HFF-Myc (cell line): Measurements from ENCODE around the gene IL17RB.

ENCODE experiments used
- DNase-seq: peaks from one replicate; pipeline ENCODE4 v3.0.0-alpha.2; 2011; ENCODE audit warnings: low read depth; ENCODE audit errors: extremely low read depth
- H3K4me3 ChIP-seq: replicated peaks from 2 replicates; pipeline ENCODE4 v1.5.1; 2011; ENCODE audit warnings: low read depth, mild to moderate bottlenecking, control low read depth, low read length
- TF ChIP-seq, protein P1 (sequence below): IDR thresholded peaks from 2 replicates; pipeline ENCODE4 v1.5.1; 2012; ENCODE audit warnings: mild to moderate bottlenecking, low read depth, low read length, control low read depth; ENCODE audit errors: missing control alignments

The IL17RB gene

DNA sequence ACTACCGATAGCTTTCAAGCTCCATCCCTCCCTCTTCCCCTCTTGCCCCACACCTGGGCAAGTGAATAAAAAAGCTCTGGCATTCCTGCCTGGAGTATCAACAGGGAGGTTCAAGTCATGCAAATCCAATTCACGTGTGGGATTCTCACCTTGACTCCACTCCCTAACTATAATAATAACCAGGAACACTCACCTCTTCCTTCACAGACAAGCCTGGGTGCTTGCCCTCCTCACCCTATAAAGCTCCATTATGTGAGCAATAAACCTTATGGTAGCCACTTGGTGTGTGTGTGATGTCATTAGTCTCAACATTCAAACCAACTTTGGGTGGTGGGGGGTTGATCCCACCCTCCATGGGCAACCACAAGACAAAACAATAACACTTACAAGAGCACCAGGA lies 16.8 kb upstream of the IL17RB start:
- DNase-seq = no peak
- TF ChIP-seq, protein P1, sequence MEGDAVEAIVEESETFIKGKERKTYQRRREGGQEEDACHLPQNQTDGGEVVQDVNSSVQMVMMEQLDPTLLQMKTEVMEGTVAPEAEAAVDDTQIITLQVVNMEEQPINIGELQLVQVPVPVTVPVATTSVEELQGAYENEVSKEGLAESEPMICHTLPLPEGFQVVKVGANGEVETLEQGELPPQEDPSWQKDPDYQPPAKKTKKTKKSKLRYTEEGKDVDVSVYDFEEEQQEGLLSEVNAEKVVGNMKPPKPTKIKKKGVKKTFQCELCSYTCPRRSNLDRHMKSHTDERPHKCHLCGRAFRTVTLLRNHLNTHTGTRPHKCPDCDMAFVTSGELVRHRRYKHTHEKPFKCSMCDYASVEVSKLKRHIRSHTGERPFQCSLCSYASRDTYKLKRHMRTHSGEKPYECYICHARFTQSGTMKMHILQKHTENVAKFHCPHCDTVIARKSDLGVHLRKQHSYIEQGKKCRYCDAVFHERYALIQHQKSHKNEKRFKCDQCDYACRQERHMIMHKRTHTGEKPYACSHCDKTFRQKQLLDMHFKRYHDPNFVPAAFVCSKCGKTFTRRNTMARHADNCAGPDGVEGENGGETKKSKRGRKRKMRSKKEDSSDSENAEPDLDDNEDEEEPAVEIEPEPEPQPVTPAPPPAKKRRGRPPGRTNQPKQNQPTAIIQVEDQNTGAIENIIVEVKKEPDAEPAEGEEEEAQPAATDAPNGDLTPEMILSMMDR = no peak
- no peak overlapping the region for H3K4me3 ChIP-seq

DNA sequence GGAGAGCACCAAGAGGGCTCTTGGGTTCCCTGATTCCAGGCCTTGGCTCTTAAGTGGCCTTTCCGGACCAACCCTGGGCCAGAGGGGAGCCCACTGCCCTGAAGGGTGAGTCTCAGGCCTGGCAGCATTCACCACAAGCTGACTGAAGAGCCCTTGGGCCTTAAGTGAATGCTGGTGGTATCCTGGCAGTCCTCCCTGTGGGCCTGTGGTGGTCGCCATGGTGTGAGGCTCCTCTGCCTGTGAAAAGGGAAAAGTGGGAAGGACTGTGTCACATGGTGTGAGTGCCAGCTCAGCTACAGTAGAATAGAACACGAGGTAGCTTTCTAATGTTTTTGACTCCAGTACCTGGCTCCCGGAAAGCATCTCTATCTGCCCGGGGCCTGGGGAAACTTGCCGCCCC lies 15.4 kb upstream of the IL17RB start:
- no peak overlapping the region for H3K4me3 ChIP-seq
- no peak for DNase-seq
- TF ChIP-seq, protein P1 = no peak

DNA sequence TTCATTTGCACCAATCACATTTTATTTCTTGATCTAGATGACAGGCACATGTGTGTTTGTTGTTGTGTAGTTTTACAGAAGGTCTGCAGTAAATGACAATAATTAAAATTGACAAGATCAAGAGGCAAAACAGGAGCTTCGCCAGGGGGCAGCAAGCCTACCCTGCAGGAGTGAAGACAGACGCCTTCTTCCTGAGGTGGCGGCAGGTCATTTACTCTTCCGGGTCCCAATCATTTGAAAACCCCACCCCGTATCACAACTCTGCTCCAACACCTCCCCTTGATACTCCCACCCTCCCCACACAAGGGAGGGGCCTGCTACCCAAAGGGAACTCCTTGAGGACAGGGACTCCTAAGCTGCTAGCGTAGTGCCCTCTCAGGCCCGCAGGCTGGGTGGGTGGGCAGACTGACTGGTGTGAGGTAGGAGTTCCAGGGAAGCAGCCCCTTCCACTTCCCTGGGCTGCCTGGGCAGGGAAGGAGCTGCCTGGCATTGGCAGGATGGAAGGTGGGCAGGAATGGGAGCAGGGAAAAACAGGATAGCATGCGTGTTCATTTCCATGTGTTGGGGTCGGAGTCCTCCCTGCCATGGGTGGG lies 13.2 kb upstream of the IL17RB start:
- TF ChIP-seq, protein P1 = no peak
- DNase-seq = no peak
- no peak overlapping the region for H3K4me3 ChIP-seq

DNA sequence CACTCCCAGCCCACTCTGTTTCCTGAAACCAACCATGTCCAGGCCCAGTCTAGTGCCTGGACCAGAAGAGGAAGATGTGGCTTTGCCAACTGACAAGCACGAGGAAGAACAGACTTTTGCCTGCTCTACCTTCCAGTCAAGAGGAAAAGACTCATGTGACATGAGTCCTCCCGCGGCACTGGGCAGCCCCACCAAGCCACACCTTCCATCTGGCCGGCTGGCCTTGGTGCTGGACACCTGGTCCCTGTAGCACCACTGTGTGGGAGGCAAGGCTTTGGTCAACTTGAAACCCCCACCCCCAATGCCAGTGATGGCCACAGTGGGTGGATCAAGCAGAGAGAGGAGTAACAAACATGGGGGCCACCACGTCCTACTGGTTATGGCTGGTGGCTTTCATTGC lies 12.7 kb upstream of the IL17RB start:
- no peak overlapping the region for H3K4me3 ChIP-seq
- DNase-seq = no peak
- TF ChIP-seq, protein P1 = no peak

DNA sequence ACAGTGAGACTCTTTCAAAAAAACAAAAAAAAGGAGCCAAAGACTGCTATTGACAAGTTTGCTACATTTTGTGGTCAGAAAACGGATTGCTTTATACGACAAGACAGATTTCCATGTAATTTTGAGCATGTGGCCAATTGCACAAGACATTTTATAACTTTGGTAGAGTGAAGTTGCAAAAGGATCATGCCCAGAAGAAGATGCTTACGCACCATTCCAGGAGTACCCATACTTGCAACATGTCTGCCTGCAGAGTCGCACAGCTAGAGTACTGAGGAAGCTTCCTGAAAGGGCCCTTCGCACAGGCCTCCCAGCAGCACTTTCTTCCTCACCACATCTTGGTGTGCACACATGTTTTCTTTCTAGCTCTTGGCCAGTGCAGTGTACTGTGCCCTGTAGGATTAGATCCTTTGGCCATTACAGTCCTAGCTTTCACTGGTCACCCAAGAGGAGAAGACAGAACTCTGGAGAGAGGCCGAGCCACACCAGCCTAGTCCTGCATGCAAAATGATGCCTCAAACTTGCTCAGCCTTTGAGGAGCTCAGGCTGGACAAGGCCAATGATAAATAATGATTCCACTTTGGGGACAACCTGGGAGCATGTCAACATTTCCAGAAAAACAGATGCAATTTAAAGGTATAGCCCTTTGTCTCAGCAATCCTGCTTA lies 11.8 kb upstream of the IL17RB start:
- TF ChIP-seq, protein P1 = no peak
- no peak for DNase-seq
- no peak overlapping the region for H3K4me3 ChIP-seq

DNA sequence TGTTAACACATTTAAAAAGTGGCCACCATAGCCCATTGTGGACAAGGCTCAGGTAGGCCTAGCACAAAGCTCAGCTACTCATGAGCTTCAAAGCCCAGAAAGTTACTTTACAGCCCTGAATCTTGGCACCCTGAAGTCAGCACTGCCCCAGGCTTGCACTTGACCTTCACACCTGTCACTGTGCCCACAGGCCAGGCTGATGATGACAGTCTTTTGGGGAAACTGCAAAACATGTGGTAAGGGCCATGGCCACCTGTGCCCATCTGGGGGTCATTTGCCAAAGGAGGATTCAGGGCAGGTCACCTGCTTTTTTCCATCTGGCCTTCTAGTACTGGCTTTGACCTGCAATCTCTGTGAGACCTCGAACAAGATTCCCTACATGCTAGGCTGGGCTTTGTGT lies 11.1 kb upstream of the IL17RB start:
- H3K4me3 ChIP-seq = no peak overlapping the region
- TF ChIP-seq, protein P1 = no peak
- DNase-seq = no peak
